OCI-LY3 (cell line): Measurements from ENCODE around the gene ZNF263.

ENCODE experiments used
- CTCF ChIP-seq: fragments of 200-600, 300-600 bp; sonication (generic); IDR thresholded peaks from 2 replicates; pipeline ENCODE4 v1.5.1; 2014; ENCODE audit warnings: antibody characterized with exemption, low read length, low read depth
- EZH2phosphoT487 ChIP-seq: fragments of 200-600 bp; shearing (Covaris generic); IDR thresholded peaks from 2 replicates; pipeline ENCODE4 v1.6.1; 2018; ENCODE audit warnings: antibody characterized with exemption, mixed run types, low read depth

GRCh38 chr16:3292604-3293003 lies 9.3 kb downstream of the ZNF263 start:
- TF ChIP-seq CTCF, result no peak
- no peak for TF ChIP-seq EZH2phosphoT487
